GM21381 (cell line): ENCODE data around the gene RCCD1.

Experiments
- ATAC-seq: cut with Tn5 transposase; IDR thresholded peaks from one replicate; pipeline ENCODE4 v1.9.1; 2021; ENCODE audit warnings: mild to moderate bottlenecking, moderate library complexity; ENCODE audit not compliant: unreplicated experiment

The RCCD1 gene

GRCh38 chr15:90941038-90941437 lies 13.6 kb upstream of the RCCD1 start:
- no peak for ATAC-seq

GRCh38 chr15:90942354-90943120 lies 12.1 kb upstream of the RCCD1 start:
- no peak for ATAC-seq

GRCh38 chr15:90945091-90945490 lies 9.6 kb upstream of the RCCD1 start:
- ATAC-seq, result no peak

GRCh38 chr15:90946538-90946937 lies 8.1 kb upstream of the RCCD1 start:
- no peak for ATAC-seq

- no peak for ATAC-seq
These were observed 7.6 kb upstream of the RCCD1 start for GRCh38 chr15:90946941-90947576.

GRCh38 chr15:90947577-90948357 lies 6.9 kb upstream of the RCCD1 start:
- ATAC-seq, result no peak

GRCh38 chr15:90948506-90948905 lies 6.2 kb upstream of the RCCD1 start:
- no peak for ATAC-seq

- no peak for ATAC-seq
These were observed 4.6 kb upstream of the RCCD1 start for GRCh38 chr15:90949979-90950675.

- ATAC-seq, result no peak
These were observed 4.0 kb upstream of the RCCD1 start for GRCh38 chr15:90950676-90951075.

GRCh38 chr15:90952901-90953677 lies 1.6 kb upstream of the RCCD1 start:
- ATAC-seq, result no peak

GRCh38 chr15:90953947-90954711 lies 555 bp upstream of the RCCD1 start:
- no peak for ATAC-seq

- no peak for ATAC-seq
These were observed 1.1 kb downstream of the RCCD1 start for GRCh38 chr15:90955624-90956273.

- no peak for ATAC-seq
These were observed 1.8 kb downstream of the RCCD1 start for GRCh38 chr15:90956274-90957030.

- no peak for ATAC-seq
These were observed 2.5 kb downstream of the RCCD1 start for GRCh38 chr15:90957031-90957790.

- ATAC-seq, result no peak
These were observed 3.1 kb downstream of the RCCD1 start for GRCh38 chr15:90957791-90958190.

GRCh38 chr15:90959028-90959595 lies 4.4 kb downstream of the RCCD1 start:
- ATAC-seq, result no peak

- ATAC-seq, result no peak
These were observed 5.2 kb downstream of the RCCD1 start for GRCh38 chr15:90959894-90960293.
